Measurements from ENCODE around the gene PAX2. TPM values are rescaled to one million over a fixed set of nuclear protein-coding genes. Genes with fewer than 3 reads are reported as not detected.

Gene PAX2
- total RNA-seq, 3 donors from 2014 or later = under 0.01 TPM; not detected in 2

DNA sequence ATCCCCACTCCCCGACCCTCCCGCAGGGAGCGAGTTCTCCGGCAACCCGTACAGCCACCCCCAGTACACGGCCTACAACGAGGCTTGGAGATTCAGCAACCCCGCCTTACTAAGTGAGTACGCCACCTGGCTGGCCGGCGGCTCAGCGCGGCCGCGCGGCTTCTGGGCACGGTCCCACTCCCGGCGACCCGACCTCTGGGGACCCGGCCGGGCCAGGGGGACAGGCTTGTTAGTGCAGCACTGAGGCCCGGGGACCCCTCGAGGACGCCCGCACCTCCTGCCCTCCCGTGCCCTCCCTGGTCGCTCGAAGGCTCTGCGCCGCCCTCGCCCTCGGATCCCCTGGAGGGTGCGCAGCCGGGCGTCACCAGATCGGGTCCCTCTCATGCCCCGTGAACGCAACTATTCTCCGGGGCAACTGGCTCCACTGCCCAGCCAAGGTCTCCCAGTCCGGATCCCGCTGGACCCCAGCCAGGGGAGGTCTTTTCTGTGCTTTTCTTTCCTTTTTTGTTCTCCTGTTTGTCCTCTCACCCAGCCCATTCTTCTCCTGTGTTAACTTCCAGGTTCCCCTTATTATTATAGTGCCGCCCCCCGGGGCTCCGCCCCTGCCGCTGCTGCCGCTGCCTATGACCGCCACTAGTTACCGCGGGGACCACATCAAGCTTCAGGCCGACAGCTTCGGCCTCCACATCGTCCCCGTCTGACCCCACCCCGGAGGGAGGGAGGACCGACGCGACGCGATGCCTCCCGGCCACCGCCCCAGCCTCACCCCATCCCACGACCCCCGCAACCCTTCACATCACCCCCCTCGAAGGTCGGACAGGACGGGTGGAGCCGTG is 81.8 kb downstream of the PAX2 start:
- peaks cover 8 to 93% of the 10 kb centered on the region in 2 donors for H3K27me3 ChIP-seq

DNA sequence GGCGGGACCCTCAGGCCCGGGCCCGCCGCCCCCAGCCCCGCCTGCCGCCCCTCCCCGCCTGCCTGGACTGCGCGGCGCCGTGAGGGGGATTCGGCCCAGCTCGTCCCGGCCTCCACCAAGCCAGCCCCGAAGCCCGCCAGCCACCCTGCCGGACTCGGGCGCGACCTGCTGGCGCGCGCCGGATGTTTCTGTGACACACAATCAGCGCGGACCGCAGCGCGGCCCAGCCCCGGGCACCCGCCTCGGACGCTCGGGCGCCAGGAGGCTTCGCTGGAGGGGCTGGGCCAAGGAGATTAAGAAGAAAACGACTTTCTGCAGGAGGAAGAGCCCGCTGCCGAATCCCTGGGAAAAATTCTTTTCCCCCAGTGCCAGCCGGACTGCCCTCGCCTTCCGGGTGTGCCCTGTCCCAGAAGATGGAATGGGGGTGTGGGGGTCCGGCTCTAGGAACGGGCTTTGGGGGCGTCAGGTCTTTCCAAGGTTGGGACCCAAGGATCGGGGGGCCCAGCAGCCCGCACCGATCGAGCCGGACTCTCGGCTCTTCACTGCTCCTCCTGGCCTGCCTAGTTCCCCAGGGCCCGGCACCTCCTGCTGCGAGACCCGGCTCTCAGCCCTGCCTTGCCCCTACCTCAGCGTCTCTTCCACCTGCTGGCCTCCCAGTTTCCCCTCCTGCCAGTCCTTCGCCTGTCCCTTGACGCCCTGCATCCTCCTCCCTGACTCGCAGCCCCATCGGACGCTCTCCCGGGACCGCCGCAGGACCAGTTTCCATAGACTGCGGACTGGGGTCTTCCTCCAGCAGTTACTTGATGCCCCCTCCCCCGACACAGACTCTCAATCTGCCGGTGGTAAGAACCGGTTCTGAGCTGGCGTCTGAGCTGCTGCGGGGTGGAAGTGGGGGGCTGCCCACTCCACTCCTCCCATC is 82.7 kb downstream of the PAX2 start:
- peak overlapping the region; percentile 29 to 74 (median 50) for H3K4me3 ChIP-seq
- no peaks in the 10 kb centered on the region for H3K9me3 ChIP-seq
- H3K27me3 ChIP-seq = peaks cover 8 to 86% of the 10 kb centered on the region in 2 donors
- TF ChIP-seq, protein P1, sequence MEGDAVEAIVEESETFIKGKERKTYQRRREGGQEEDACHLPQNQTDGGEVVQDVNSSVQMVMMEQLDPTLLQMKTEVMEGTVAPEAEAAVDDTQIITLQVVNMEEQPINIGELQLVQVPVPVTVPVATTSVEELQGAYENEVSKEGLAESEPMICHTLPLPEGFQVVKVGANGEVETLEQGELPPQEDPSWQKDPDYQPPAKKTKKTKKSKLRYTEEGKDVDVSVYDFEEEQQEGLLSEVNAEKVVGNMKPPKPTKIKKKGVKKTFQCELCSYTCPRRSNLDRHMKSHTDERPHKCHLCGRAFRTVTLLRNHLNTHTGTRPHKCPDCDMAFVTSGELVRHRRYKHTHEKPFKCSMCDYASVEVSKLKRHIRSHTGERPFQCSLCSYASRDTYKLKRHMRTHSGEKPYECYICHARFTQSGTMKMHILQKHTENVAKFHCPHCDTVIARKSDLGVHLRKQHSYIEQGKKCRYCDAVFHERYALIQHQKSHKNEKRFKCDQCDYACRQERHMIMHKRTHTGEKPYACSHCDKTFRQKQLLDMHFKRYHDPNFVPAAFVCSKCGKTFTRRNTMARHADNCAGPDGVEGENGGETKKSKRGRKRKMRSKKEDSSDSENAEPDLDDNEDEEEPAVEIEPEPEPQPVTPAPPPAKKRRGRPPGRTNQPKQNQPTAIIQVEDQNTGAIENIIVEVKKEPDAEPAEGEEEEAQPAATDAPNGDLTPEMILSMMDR (IDR thresholded peaks at IDR 0.05) = no peak
- TF ChIP-seq POLR2A (IDR thresholded peaks at IDR 0.05) (no peak), POLR2AphosphoS5 (IDR thresholded peaks at IDR 0.05) (no peak)
- DNase-seq (ENCODE audit: low spot score in 2 of 2) = peak; percentile 21 to 57
- intact Hi-C loops (cut with DNase I; ENCODE audit: low total_unique reads) = loop anchor here (5.0 kb wide), 1 partner anchor 431 kb away; no protein-coding TSS in a partner anchor
- no peak overlapping the region for H3K27ac ChIP-seq
- H3K36me3 ChIP-seq = no peaks in the 10 kb centered on the region
- peaks cover 3 to 14% of the 10 kb centered on the region in 2 donors for H3K4me1 ChIP-seq

More for the DNA sequence above, 81.8 kb downstream of the PAX2 start:
- Histone ChIP-seq H3K4me1 (peaks cover 3 to 14% of the 10 kb centered on the region in 2 donors), H3K4me3 (peak overlapping the region; percentile 29 to 74 (median 50)), H3K27ac (no peak overlapping the region), H3K36me3 (no peaks in the 10 kb centered on the region), H3K9me3 (no peaks in the 10 kb centered on the region)
- peak in 1 of 2 donors; percentile 52 for DNase-seq (ENCODE audit: low spot score in 2 of 2)
- intact Hi-C loops (cut with DNase I; ENCODE audit: low total_unique reads) = loop anchor here (5.0 kb wide), 1 partner anchor 430 kb away; no protein-coding TSS in a partner anchor
- TF ChIP-seq POLR2A (IDR thresholded peaks at IDR 0.05) (no peak), POLR2AphosphoS5 (IDR thresholded peaks at IDR 0.05) (no peak)
- TF ChIP-seq, protein P1 (IDR thresholded peaks at IDR 0.05) = no peak

DNA sequence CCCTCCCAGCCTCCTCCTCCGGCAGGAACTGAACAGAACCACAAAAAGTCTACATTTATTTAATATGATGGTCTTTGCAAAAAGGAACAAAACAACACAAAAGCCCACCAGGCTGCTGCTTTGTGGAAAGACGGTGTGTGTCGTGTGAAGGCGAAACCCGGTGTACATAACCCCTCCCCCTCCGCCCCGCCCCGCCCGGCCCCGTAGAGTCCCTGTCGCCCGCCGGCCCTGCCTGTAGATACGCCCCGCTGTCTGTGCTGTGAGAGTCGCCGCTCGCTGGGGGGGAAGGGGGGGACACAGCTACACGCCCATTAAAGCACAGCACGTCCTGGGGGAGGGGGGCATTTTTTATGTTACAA is 83.3 kb downstream of the PAX2 start:
- peaks cover 8 to 80% of the 10 kb centered on the region in 2 donors for H3K27me3 ChIP-seq
- no peaks in the 10 kb centered on the region for H3K9me3 ChIP-seq
- H3K4me3 ChIP-seq = peak overlapping the region; percentile 29 to 74 (median 50)
- no peaks in the 10 kb centered on the region for H3K36me3 ChIP-seq
- intact Hi-C loops (cut with DNase I; ENCODE audit: low total_unique reads) = loop anchor here (5.0 kb wide), 1 partner anchor 431 kb away; no protein-coding TSS in a partner anchor
- peaks cover 3 to 14% of the 10 kb centered on the region in 2 donors for H3K4me1 ChIP-seq
- DNase-seq (ENCODE audit: low spot score in 2 of 2) = no peak
- TF ChIP-seq POLR2A (IDR thresholded peaks at IDR 0.05) (no peak), POLR2AphosphoS5 (IDR thresholded peaks at IDR 0.05) (no peak)
- TF ChIP-seq, protein P1 (IDR thresholded peaks at IDR 0.05) = no peak
- no peak overlapping the region for H3K27ac ChIP-seq

DNA sequence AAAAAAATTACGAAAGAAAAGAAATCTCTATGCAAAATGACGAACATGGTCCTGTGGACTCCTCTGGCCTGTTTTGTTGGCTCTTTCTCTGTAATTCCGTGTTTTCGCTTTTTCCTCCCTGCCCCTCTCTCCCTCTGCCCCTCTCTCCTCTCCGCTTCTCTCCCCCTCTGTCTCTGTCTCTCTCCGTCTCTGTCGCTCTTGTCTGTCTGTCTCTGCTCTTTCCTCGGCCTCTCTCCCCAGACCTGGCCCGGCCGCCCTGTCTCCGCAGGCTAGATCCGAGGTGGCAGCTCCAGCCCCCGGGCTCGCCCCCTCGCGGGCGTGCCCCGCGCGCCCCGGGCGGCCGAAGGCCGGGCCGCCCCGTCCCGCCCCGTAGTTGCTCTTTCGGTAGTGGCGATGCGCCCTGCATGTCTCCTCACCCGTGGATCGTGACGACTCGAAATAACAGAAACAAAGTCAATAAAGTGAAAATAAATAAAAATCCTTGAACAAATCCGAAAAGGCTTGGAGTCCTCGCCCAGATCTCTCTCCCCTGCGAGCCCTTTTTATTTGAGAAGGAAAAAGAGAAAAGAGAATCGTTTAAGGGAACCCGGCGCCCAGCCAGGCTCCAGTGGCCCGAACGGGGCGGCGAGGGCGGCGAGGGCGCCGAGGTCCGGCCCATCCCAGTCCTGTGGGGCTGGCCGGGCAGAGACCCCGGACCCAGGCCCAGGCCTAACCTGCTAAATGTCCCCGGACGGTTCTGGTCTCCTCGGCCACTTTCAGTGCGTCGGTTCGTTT is 83.9 kb downstream of the PAX2 start:
- Histone ChIP-seq H3K4me3 (peak overlapping the region; percentile 29 to 74 (median 50)), H3K9me3 (no peaks in the 10 kb centered on the region), H3K27me3 (peaks cover 8 to 79% of the 10 kb centered on the region in 2 donors), H3K4me1 (peaks cover 3 to 14% of the 10 kb centered on the region in 2 donors), H3K36me3 (no peaks in the 10 kb centered on the region), H3K27ac (no peak overlapping the region)
- peak in 1 of 2 donors; percentile 9 for DNase-seq (ENCODE audit: low spot score in 2 of 2)
- intact Hi-C loops (cut with DNase I; ENCODE audit: low total_unique reads) = loop anchor here (5.0 kb wide), 1 partner anchor 432 kb away; no protein-coding TSS in a partner anchor
- TF ChIP-seq POLR2A (IDR thresholded peaks at IDR 0.05) = no peak
- TF ChIP-seq, protein P1 (IDR thresholded peaks at IDR 0.05) = no peak
- no peak for TF ChIP-seq POLR2AphosphoS5 (IDR thresholded peaks at IDR 0.05)
